Keratinocyte (primary cell): Measurements from ENCODE around the gene NCKAP5. TPM values are rescaled to one million over a fixed set of nuclear protein-coding genes. Genes with fewer than 3 reads are reported as not detected.
A peak's percentile ranks its signal among the peaks of the same experiment; 100 is the strongest.

ENCODE experiments used
- DNase-seq: peaks from one replicate; pipeline ENCODE4 v3.0.0-alpha.2; 2011; ENCODE audit warnings: low read depth, missing footprints, low spot score
- FAIRE-seq: peaks from 2 replicates; lab custom pipeline; 2011; peaks lifted over from hg19 to GRCh38; lab: Jason Lieb, UNC
- H2AFZ ChIP-seq: 2 replicates; pipeline ENCODE4 v1.6.0; 2012; ENCODE audit warnings: low read length, control low read depth, inconsistent platforms; ENCODE audit not compliant: control insufficient read depth
- H3K27ac ChIP-seq: 2 replicates; pipeline ENCODE4 v1.5.1; 2011; ENCODE audit warnings: low read length; ENCODE audit not compliant: control insufficient read depth, insufficient read depth
- H3K27me3 ChIP-seq: 3 replicates; pipeline ENCODE4 v1.6.0; 2011; ENCODE audit warnings: low read length; ENCODE audit not compliant: control insufficient read depth, insufficient read depth; ENCODE audit errors: extremely low read depth
- H3K36me3 ChIP-seq, 2 experiments: 2 replicates in 1 of 2; 3 replicates in 1 of 2; pipeline ENCODE4 v1.5.1; 2011; ENCODE audit warnings: low read length in 2 of 2, mild to moderate bottlenecking in 1 of 2; ENCODE audit not compliant: control insufficient read depth in 2 of 2, insufficient read depth in 2 of 2; ENCODE audit errors: extremely low read depth in 1 of 2
- H3K4me1 ChIP-seq: 3 replicates; pipeline ENCODE4 v1.5.1; 2011; ENCODE audit warnings: low read length; ENCODE audit not compliant: control insufficient read depth, insufficient read depth; ENCODE audit errors: extremely low read depth
- H3K4me2 ChIP-seq: 3 replicates; pipeline ENCODE4 v1.6.0; 2011; ENCODE audit warnings: low read depth, low read length; ENCODE audit not compliant: control insufficient read depth, insufficient read depth; ENCODE audit errors: extremely low read depth
- H3K4me3 ChIP-seq, 3 experiments: fragments of 200-600 bp in 1 of 3; sonication (generic) in 1 of 3; 2 replicates in 2 of 3; 3 replicates in 1 of 3; pipeline ENCODE4 v1.5.1; 2011 to 2016; ENCODE audit warnings: low read length in 3 of 3, mild to moderate bottlenecking in 3 of 3, control low read depth in 2 of 3, inconsistent platforms in 1 of 3, low read depth in 1 of 3, mixed read lengths in 1 of 3, mixed run types in 1 of 3, moderate library complexity in 1 of 3; ENCODE audit not compliant: control insufficient read depth in 2 of 3, insufficient read depth in 2 of 3; ENCODE audit errors: extremely low read depth in 1 of 3
- H3K79me2 ChIP-seq: 2 replicates; pipeline ENCODE4 v1.6.0; 2012; ENCODE audit warnings: low read length; ENCODE audit not compliant: control insufficient read depth, insufficient read depth
- H3K9ac ChIP-seq: 3 replicates; pipeline ENCODE4 v1.6.0; 2011; ENCODE audit warnings: low read length; ENCODE audit not compliant: control insufficient read depth, insufficient read depth; ENCODE audit errors: extremely low read depth
- H3K9me1 ChIP-seq: 3 replicates; pipeline ENCODE4 v1.6.0; 2011; ENCODE audit warnings: low read length; ENCODE audit not compliant: control insufficient read depth, insufficient read depth; ENCODE audit errors: extremely low read depth
- H3K9me3 ChIP-seq: 2 replicates; pipeline ENCODE4 v1.5.1; 2012; ENCODE audit warnings: low read depth, low read length; ENCODE audit not compliant: control insufficient read depth
- H4K20me1 ChIP-seq: 3 replicates; pipeline ENCODE4 v1.6.0; 2011; ENCODE audit warnings: low read length; ENCODE audit not compliant: control insufficient read depth, insufficient read depth; ENCODE audit errors: extremely low read depth
- EZH2 ChIP-seq: IDR thresholded peaks from one replicate; pipeline ENCODE4 v1.6.1; 2012; ENCODE audit warnings: inconsistent platforms, mild to moderate bottlenecking, low read length, moderate library complexity
- dilution Hi-C: fragments of 300-500 bp; cut with MboI; formaldehyde crosslinking; loops from one replicate; pipeline ENCODE4 v1.7.0; 2020; ENCODE audit warnings: low sequenced_read_pairs; ENCODE audit not compliant: extremely low pct_ligation_motif_present
- polyA plus RNA-seq, 5 experiments: library from polyadenylated mRNA; depleted of rRNA in 3 of 5; stranded (reverse) in 3 of 5; stranded (forward) in 1 of 5; unstranded in 1 of 5; fragments of >200 nt; gene quantifications; 1 replicate in 1 of 5; 2 replicates in 3 of 5; 3 replicates in 1 of 5; pipeline versions ENCODE4 v1.2.1 to v1.2.3, GENCODE V29; 2011 to 2012; ENCODE audit warnings: missing spikeins in 2 of 5, low read depth in 1 of 5, low replicate concordance in 1 of 5
- TF ChIP-seq, protein P1 (sequence below), 3 experiments: IDR thresholded peaks in 1 of 3; conservative IDR thresholded peaks in 1 of 3; optimal IDR thresholded peaks in 1 of 3; 2 replicates in 2 of 3; 3 replicates in 1 of 3; pipeline versions ENCODE3 to v1.5.1; 2011; ENCODE audit warnings: low read length in 3 of 3, mild to moderate bottlenecking in 3 of 3, moderate library complexity in 2 of 3, control low read depth in 1 of 3, inconsistent platforms in 1 of 3; ENCODE audit not compliant: insufficient read depth in 2 of 3; ENCODE audit errors: extremely low read depth in 1 of 3

Gene NCKAP5
- polyA plus RNA-seq, 1 donor (not counting 4 experiments of a cell fraction or from before 2014, with no cell fraction given) = 3.6 TPM

DNA sequence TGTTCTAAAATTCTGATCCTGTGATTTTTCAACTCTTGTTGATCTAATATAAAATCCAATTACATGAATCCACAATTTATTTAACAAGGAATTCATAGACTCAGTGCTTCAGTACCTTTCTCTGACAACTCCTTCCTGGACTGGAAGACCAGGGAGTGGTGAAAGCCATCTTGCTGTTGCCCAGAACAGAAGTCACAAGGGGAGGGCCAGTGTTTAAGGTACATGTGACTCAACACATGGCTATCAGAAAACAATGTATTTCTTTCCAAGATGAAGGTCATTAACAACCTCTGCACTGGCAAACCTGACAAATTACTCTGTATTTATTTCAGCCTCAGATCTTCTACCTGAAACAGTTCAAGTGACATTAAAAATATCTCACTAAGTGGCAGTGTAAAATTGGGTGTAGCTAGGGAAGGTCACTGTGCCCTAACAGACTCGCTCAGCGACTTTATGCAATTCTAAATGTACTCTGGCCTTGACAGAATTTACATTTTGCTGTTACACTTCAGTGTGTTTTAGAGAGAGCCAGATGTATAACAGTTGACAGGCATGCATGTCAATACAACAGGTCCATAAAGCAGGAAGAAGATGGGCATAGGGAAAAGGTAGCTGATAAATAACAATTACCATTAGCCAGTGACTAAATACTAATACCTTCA, 75.4 kb downstream of the NCKAP5 start:
- Histone ChIP-seq H2AFZ (no peak overlapping the region), H4K20me1 (no peaks in the 10 kb centered on the region), H3K4me2 (no peak overlapping the region), H3K4me1 (no peaks in the 10 kb centered on the region), H3K4me3 (no peak overlapping the region), H3K9me3 (no peaks in the 10 kb centered on the region), H3K27me3 (no peaks in the 10 kb centered on the region), H3K27ac (no peak overlapping the region), H3K36me3 (no peaks in the 10 kb centered on the region), H3K9me1 (no peaks in the 10 kb centered on the region), H3K79me2 (no peaks in the 10 kb centered on the region), H3K9ac (no peak overlapping the region)
- TF ChIP-seq, protein P1, sequence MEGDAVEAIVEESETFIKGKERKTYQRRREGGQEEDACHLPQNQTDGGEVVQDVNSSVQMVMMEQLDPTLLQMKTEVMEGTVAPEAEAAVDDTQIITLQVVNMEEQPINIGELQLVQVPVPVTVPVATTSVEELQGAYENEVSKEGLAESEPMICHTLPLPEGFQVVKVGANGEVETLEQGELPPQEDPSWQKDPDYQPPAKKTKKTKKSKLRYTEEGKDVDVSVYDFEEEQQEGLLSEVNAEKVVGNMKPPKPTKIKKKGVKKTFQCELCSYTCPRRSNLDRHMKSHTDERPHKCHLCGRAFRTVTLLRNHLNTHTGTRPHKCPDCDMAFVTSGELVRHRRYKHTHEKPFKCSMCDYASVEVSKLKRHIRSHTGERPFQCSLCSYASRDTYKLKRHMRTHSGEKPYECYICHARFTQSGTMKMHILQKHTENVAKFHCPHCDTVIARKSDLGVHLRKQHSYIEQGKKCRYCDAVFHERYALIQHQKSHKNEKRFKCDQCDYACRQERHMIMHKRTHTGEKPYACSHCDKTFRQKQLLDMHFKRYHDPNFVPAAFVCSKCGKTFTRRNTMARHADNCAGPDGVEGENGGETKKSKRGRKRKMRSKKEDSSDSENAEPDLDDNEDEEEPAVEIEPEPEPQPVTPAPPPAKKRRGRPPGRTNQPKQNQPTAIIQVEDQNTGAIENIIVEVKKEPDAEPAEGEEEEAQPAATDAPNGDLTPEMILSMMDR (optimal IDR thresholded peaks at IDR 0.05 in 1 of 3, IDR thresholded peaks at IDR 0.05 in 1 of 3, conservative IDR thresholded peaks at IDR 0.05 in 1 of 3; ENCODE audit: extremely low read depth in 1 of 3, insufficient read depth in 2 of 3, low read length in 3 of 3) = no peak
- TF ChIP-seq EZH2 = no peak
- no peak for DNase-seq
- dilution Hi-C loops = no loop called here
- no peak for FAIRE-seq

DNA sequence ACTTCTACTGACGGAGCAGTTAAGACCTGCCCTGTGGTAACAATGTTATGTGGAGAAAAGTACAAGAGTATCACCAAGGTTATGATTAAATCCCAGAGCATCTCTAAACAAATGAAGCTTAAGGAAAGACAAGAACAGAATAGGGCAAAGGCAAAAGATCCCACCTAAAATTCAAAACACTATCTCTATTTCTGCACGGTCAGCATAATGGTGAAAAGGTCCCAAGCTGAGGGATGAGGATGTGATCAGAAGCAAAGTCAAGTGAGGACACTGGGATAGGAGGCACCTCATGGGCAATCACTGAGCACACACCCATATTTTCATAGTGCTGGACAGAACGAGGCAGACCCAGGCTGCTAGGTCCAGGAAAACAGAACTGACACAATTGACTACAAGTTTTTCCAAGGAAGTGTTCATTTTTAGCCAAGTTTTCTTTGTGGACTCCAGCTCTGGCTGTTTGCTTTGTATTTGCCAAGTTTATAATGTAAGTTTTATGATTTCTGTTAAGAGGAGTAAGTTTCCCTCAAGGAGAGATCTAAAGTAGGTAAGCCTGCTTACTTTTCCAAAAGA, 77.8 kb downstream of the NCKAP5 start:
- Histone ChIP-seq H4K20me1 (no peaks in the 10 kb centered on the region), H3K9ac (no peak overlapping the region), H3K27me3 (no peaks in the 10 kb centered on the region), H3K36me3 (peaks cover 0 to 3% of the 10 kb centered on the region in 2 experiments), H3K79me2 (no peaks in the 10 kb centered on the region), H2AFZ (no peak overlapping the region), H3K9me3 (no peaks in the 10 kb centered on the region), H3K27ac (no peak overlapping the region), H3K4me1 (no peaks in the 10 kb centered on the region), H3K4me2 (no peak overlapping the region), H3K9me1 (no peaks in the 10 kb centered on the region), H3K4me3 (no peak overlapping the region)
- DNase-seq (no peak), FAIRE-seq (peak; percentile 13)
- dilution Hi-C loops = no loop called here
- TF ChIP-seq, protein P1 (optimal IDR thresholded peaks at IDR 0.05 in 1 of 3, IDR thresholded peaks at IDR 0.05 in 1 of 3, conservative IDR thresholded peaks at IDR 0.05 in 1 of 3; ENCODE audit: extremely low read depth in 1 of 3, insufficient read depth in 2 of 3, low read length in 3 of 3) = no peak
- no peak for TF ChIP-seq EZH2
